HG03108 (cell line): ENCODE data around the gene PDGFA.

Experiments
- ATAC-seq: cut with Tn5 transposase; IDR thresholded peaks from one replicate; pipeline ENCODE4 v1.9.1; 2021; ENCODE audit warnings: moderate library complexity; ENCODE audit not compliant: unreplicated experiment

Gene PDGFA

GRCh38 chr7:475951-476441 lies 43.6 kb downstream of the PDGFA start:
- ATAC-seq = no peak

DNA sequence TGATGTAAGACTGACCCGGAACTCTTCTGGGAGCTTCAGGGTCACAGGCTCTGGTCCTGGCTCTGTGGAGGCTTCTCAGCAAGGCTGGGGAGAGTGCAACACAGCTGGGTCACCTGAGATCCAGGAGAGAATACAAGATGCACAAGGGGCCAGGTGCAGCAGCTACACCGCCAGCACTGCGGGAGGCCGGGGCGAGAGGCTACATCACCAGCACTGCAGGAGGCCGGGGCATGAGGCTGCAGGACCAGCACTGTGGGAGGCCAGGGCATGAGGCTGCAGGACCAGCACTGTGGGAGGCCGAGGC lies 44.3 kb downstream of the PDGFA start:
- ATAC-seq = no peak

- no peak for ATAC-seq
Observed at GRCh38 chr7:474605-475424, 44.8 kb downstream of the PDGFA start.

DNA sequence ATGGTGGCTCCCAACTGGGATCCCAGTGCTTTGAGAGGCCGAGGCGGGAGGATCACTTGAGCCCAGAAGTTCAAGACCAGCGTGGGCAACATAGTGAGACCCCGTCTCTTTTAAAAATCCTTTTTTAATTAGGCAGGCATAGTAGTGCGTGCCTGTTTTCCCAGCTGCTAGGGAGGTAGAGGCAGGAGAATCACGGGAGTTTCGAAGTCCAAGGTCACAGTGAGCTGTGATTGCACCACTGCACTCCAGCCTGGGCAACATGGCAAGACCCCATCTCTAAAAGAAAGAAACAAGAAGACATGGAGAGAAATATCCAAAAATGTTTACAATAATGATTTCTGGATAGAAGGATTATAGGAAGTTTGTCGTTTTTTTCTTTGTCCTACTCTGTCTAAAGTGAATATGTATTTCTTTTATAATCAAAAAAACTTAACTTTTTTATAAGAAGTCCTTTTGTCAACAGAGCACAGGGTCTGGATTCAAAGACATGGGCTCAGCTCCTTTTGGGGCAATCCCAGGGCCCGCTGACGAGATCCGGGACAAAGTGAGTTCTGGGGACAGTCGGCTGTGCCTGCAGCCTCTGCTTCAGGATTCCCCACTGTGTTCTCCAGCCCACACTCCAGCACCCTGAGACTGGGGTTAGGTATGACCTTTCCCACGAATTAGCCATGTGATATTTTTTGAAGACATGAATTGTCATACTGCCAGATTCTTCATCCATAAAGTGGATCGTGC lies 45.6 kb downstream of the PDGFA start:
- ATAC-seq = no peak

DNA sequence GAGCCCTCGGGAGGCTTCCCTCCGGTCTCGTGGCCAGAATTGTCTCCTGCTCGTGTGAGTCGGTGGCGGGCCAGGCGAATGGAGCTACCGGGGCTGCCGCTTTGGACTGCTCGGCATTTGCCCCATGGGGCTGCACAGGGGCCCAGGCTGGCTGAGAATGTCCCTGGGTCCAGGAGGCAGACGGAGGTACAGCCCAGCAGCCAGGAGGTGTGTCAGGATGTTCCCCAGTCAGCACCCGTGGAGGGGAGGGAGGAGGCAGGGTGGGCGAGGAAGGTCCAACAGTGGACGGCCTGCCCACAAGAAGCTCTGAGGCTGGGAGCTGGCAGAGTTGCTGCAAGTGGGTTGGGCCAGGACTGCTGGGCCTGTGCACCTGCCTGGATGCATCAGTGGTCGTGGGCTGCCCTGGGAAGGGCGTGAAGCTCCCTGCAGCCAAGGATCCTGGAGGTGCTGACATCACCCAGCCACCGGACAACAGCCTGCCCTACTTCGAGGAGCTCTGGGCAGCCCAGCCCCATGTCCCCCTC lies 46.4 kb downstream of the PDGFA start:
- no peak for ATAC-seq

DNA sequence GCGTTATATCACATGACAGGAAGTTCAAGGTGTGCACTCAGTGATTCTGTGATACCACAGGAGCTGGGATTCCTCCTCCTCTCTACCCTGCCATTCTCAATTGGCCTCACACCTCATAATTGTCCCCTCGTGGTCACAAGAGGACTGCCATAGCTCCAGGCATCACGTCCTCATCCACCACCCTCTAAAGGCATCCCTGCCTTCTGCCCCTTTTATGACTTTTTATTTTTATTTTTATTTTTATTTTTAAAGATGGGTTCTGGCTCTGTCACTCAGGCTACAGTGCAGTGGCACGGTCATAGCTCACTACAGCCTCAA lies 47.0 kb downstream of the PDGFA start:
- ATAC-seq = no peak

GRCh38 chr7:471866-472639 lies 47.6 kb downstream of the PDGFA start:
- no peak for ATAC-seq

- ATAC-seq = no peak
Observed at GRCh38 chr7:471191-471865, 48.3 kb downstream of the PDGFA start.

DNA sequence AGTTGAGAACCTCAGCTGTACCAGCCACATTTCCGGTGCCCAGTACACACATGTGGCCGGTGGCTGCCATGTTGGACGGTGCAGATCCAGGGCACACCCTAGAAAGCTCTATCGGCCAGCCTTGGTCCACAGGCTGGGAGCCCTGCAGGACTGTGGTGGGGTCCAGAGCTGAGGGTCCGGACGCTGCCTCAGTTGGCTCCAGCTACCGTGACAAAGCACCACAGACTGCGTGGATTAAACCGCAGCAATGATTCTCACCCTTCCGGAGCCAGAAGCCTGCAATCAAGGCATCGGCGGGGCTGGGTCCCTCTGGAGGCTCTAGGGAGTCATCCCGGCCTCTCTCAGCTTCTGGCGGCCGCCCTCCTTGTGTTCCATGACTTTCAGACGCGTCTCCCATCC lies 50.1 kb downstream of the PDGFA start:
- ATAC-seq = no peak

DNA sequence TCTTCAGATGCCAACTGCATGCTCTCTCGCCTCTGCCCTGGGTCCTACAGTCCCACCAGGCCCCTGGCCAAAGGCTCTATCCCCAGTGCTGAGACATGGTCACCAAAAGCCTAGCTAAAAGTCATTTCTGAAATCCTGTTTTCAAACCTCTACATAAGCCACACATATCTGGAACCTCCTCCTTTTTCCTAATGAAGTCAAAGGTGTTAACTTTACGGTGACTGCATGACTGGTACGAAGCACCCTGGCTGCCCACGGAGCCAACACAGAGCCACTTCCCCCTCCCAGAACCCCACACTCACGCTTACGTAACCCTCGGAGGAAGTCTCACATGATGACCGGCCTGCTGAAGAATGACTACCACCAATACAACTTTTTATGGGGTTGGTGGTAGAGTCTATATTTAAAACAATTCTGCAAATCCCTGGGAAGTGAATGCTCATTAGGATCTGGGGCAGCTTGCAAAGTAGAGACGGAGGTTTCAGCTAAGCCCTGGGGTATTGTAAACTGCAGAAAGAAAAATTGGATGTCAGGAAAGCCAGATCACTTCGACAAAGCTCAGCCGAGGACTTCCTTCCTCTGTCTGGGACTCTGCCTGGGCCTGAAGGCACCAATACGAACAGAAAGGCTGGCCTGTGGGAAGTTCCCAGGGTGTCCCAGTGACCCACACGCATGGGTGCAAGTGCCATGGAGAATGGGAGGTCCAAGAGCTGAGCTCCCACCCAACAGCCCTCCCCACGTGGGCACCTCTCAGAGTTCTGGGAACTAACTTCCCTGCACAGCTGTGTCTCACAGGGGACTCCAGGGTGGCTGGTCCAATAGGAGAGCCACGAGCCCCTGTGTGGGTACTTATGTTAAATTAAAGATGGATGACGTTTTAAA lies 50.7 kb downstream of the PDGFA start:
- ATAC-seq = no peak

GRCh38 chr7:467856-468545 lies 51.6 kb downstream of the PDGFA start:
- no peak for ATAC-seq

GRCh38 chr7:467393-467828 lies 52.2 kb downstream of the PDGFA start:
- no peak for ATAC-seq

DNA sequence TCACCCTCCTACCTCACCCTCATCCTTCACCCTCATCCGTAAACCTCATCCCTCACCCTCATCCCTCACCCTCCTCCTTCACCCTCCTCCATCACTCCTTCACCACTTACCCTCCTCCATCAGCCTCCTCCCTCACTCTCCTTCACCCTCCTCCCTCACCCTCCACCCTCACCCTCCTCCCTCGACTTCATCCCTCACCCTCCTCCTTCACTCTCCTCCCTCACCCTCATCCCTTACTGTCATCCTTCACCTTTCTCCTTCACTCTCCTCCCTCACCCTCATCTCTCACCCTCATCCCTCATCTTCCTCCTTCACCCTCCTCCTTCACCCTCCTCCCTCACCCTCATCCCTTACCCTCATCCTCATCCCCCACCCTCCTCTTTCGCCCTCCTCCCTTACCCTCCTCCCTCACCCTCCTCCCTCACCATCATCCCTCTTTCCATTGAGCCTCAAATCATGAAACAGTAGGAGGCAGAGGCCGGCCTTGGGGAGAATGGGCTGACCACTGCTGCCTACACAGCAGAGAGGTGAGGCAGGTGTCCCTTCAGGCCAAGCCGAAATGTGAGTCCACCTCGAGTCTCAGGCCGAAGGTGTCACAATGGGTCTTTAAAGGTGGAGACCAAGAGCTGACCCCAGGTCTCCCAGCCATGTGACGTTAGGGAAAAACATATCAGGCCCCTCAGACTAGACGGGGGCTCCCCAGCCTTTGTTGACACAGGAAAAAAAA lies 53.0 kb downstream of the PDGFA start:
- no peak for ATAC-seq

GRCh38 chr7:465710-466400 lies 53.8 kb downstream of the PDGFA start:
- ATAC-seq = no peak

- ATAC-seq = no peak
Observed at GRCh38 chr7:464454-465401, 54.9 kb downstream of the PDGFA start.

DNA sequence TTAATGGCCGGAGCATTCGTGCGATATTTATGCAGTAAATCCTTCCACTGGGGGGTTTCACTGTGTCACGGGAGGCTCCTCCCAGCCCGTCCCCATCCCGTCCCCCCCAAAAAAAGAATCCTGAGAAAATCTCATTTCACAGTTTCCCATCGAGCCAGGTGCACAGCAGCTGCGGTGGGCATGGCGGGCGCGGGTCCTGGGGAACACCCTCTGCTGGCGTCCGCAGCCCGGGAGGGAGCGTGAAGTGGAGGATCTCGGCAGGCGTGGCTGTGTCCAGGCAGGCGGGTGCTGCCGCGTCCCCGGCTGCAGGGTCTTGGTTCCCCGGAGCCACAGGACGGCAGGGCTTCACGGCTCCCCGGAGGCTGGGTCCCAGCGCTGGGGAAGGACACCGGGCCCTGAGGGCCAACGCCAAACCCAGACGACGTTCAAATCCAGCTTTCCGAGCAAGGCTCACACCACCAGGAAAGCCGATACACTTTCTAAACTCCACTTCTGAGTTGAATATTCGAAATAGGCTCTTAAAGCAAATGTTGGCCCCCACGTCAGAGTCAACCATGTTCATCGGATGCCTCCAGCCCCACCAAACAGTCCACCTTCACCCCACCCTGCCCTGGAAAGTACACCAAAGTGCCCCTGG lies 55.7 kb downstream of the PDGFA start:
- ATAC-seq = no peak

DNA sequence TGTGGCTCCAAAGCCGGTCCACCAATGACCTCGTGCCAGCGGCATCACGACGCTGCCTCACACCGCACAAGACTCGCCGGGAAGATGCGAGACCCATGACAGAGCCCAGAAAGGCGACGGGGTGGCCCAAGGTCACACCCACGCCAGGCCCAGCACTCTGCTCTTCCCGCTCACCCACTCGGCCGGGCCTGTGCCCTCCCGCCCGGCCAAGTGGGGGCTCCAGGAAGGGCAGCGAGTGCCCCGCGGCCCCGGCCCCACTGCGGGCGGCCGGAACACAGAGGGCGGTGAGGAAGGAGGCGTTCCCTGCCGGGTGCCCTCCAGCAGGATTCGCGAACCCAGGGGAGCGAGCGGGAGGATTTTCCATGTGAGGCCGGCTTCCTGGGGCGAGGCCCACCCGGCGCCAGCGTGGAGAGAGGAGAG lies 56.3 kb downstream of the PDGFA start:
- ATAC-seq = no peak
